Measurements from ENCODE around the gene DMAC2.
"Not testable (repeated sequence)": the region's sequence is repeated elsewhere in the genome, so short reads cannot be mapped to it uniquely, and the experiment has no call there.

DMAC2 gene

DNA sequence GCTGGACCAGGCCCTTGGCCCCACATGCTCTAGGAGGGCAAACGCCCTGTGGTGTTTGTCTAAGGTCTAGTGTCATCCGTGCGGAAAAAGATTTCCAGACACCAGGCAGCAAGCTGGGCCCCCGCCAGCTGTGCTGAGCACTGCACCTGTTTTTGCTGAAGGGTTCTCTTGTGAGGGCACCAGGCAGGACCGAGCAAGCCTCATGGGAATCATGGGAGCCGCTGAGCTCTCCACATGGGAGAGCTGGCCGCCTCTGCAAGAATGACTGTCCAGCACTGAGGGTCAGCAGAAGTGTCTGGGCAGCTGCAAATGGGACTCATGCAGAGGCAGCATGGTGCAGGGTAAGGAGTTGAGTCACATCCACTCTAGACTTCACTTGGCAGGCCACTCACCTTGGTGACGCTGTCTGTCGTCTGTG is 24.5 kb downstream of the DMAC2 start:
- H3K27me3 ChIP-seq (ENCODE audit: control insufficient read depth in 1 of 2, insufficient read depth in 2 of 2, low read length in 2 of 2) = no peaks in the 10 kb centered on the region
- H3K9me3 ChIP-seq (ENCODE audit: low read length) = no peaks in the 10 kb centered on the region
- peaks cover 2% of the 10 kb centered on the region for H3K4me1 ChIP-seq (ENCODE audit: insufficient read depth, low read length)
- H3K9ac ChIP-seq (ENCODE audit: low read length) = no peak overlapping the region
- H3K36me3 ChIP-seq (ENCODE audit: insufficient read depth, low read length) = peaks cover 77% of the 10 kb centered on the region
- H3K4me3 ChIP-seq (ENCODE audit: low read depth in 1 of 2, low read length in 2 of 2) = no peak overlapping the region
- no peak overlapping the region for H3K27ac ChIP-seq (ENCODE audit: low read depth, low read length)

DNA sequence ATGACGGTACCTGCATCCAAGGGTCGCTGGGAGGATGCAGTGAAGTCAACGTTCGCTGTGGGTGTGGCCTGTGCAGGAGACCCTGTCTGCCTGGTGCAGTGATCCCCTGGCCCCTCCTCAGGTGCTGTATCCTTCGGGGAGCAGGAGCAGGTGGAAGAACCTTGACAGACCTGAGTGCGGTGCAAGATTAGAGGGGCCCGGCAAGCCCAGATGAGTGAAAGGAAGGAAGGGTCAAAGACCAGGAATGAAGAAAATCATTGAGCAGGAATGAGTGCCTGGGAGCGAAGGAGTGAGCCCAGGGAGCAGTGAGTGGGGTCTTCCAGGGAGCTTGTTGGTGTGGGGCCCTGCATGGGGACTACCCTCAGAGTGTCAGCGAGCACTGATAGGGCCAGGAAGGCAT is 25.3 kb downstream of the DMAC2 start:
- H3K36me3 ChIP-seq (ENCODE audit: insufficient read depth, low read length) = peaks cover 70% of the 10 kb centered on the region
- H3K27ac ChIP-seq (ENCODE audit: low read depth, low read length) = no peak overlapping the region

DNA sequence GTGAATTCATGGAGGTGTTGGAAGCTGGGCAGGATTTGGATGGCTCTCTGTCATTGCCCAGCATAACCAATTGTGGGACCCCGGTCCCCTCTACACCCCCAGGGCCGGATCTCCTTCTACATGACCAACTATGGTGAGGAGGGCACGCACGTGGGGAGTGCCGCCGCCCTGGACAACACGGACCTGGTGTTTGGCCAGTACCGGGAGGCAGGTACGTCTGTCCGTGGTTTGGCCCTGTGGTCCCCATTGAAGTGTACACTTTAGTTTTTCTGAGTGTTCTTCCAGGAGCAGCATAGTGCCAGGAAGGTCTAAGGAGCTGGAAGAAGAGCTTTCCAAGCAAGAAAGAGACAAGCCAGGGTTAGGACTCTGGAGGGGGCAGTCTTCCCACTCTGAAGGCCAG is 25.8 kb downstream of the DMAC2 start:
- Histone ChIP-seq H3K9me3 (ENCODE audit: low read length) (no peaks in the 10 kb centered on the region), H3K27ac (ENCODE audit: low read depth, low read length) (no peak overlapping the region), H3K36me3 (ENCODE audit: insufficient read depth, low read length) (peaks cover 67% of the 10 kb centered on the region), H3K9ac (ENCODE audit: low read length) (no peak overlapping the region), H3K27me3 (ENCODE audit: control insufficient read depth in 1 of 2, insufficient read depth in 2 of 2, low read length in 2 of 2) (no peaks in the 10 kb centered on the region), H3K4me1 (ENCODE audit: insufficient read depth, low read length) (peaks cover 6% of the 10 kb centered on the region), H3K4me3 (ENCODE audit: low read depth in 1 of 2, low read length in 2 of 2) (no peak overlapping the region)

More for the DNA sequence above, 25.3 kb downstream of the DMAC2 start:
- peaks cover 6% of the 10 kb centered on the region for H3K4me1 ChIP-seq (ENCODE audit: insufficient read depth, low read length)
- H3K9me3 ChIP-seq (ENCODE audit: low read length) = no peaks in the 10 kb centered on the region
- no peak overlapping the region for H3K9ac ChIP-seq (ENCODE audit: low read length)
- H3K27me3 ChIP-seq (ENCODE audit: control insufficient read depth in 1 of 2, insufficient read depth in 2 of 2, low read length in 2 of 2) = no peaks in the 10 kb centered on the region
- no peak overlapping the region for H3K4me3 ChIP-seq (ENCODE audit: low read depth in 1 of 2, low read length in 2 of 2)

DNA sequence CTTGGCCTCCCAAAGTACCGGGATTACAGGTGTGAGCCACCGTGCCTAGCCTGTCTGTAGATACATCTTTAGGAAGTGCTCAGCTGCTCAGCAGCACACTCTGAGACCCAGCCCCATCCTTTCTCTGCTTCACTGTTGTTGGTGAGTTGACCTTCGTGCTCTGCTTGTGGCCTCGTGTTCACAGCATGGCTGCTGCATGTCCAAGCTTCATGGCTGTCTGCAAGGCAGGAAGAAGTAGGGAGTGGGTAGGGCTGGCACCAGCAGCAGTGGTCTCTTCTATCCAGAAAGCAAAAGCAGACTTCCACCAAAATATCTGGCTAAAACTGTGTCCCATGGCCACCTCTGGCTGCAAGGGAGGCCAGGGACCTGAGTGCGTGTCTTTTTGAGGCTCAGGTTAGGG is 26.8 kb downstream of the DMAC2 start:
- H3K27ac ChIP-seq (ENCODE audit: low read depth, low read length) = no peak overlapping the region
- no peaks in the 10 kb centered on the region for H3K27me3 ChIP-seq (ENCODE audit: control insufficient read depth in 1 of 2, insufficient read depth in 2 of 2, low read length in 2 of 2)
- H3K36me3 ChIP-seq (ENCODE audit: insufficient read depth, low read length) = peaks cover 61% of the 10 kb centered on the region
- H3K4me3 ChIP-seq (ENCODE audit: low read depth in 1 of 2, low read length in 2 of 2) = no peak overlapping the region
- peaks cover 6% of the 10 kb centered on the region for H3K4me1 ChIP-seq (ENCODE audit: insufficient read depth, low read length)
- H3K9me3 ChIP-seq (ENCODE audit: low read length) = no peaks in the 10 kb centered on the region
- H3K9ac ChIP-seq (ENCODE audit: low read length) = no peak overlapping the region

DNA sequence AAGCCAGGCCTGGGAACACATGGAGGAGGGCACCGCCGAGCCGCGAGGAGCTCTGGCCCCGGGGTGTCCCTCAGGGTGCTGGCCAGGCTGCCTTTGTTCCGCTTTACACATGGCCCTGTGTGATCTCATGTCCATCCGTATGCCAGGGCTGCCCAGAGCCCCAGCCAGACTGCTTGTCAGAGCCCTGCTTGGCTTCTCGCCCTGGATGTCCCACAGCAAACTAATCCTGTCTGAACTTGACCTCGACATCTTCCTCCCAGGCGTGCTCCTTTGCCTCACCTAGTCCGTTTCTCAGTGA is 27.8 kb downstream of the DMAC2 start:
- Histone ChIP-seq H3K4me1 (ENCODE audit: insufficient read depth, low read length) (peaks cover 6% of the 10 kb centered on the region), H3K4me3 (ENCODE audit: low read depth in 1 of 2, low read length in 2 of 2) (no peak overlapping the region), H3K27ac (ENCODE audit: low read depth, low read length) (no peak overlapping the region), H3K36me3 (ENCODE audit: insufficient read depth, low read length) (peaks cover 55% of the 10 kb centered on the region), H3K9ac (ENCODE audit: low read length) (no peak overlapping the region), H3K9me3 (ENCODE audit: low read length) (no peaks in the 10 kb centered on the region), H3K27me3 (ENCODE audit: control insufficient read depth in 1 of 2, insufficient read depth in 2 of 2, low read length in 2 of 2) (no peaks in the 10 kb centered on the region)

DNA sequence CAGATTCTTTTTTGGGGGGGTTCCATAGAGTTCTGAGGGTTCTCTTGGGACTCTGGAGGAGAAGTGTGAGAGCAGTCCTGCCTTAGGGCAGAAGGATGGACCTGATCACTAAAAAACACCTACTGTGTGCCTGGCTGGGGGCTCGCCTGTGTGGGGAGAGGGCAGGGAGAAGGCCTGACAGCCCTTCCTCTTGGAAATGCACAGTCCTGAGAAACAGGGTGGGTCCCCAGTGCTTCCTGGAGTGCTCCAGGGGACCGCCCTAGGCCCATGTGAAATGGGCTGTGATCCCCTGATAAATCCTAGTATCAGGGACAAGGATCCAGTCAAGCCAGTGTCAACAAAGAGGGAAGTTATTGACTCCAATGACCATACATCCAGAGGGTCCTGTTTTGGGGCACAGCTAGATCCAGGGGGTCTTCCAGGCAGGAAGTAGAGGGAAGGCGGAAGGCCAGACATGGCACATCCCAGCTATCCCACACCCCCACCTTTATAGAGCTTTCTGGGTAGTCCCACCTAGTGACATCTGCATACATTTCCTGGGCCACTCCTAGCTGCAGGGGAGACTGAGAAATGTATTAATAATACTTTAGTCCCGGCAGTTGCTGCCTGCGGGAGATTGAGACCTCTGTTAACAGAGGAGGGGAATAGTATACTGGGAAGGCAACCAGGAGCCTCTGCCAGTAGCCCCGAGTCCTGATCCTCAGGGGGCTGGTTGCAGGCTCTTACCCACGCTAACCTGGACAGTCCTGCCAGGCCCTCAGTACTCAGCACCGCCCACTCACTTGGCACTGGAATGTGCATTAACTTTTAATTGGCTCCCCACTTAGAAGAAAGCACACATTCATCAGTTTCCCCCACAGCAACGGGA is 28.4 kb downstream of the DMAC2 start:
- H3K4me1 ChIP-seq (ENCODE audit: insufficient read depth, low read length) = peaks cover 6% of the 10 kb centered on the region
- peaks cover 49% of the 10 kb centered on the region for H3K36me3 ChIP-seq (ENCODE audit: insufficient read depth, low read length)

DNA sequence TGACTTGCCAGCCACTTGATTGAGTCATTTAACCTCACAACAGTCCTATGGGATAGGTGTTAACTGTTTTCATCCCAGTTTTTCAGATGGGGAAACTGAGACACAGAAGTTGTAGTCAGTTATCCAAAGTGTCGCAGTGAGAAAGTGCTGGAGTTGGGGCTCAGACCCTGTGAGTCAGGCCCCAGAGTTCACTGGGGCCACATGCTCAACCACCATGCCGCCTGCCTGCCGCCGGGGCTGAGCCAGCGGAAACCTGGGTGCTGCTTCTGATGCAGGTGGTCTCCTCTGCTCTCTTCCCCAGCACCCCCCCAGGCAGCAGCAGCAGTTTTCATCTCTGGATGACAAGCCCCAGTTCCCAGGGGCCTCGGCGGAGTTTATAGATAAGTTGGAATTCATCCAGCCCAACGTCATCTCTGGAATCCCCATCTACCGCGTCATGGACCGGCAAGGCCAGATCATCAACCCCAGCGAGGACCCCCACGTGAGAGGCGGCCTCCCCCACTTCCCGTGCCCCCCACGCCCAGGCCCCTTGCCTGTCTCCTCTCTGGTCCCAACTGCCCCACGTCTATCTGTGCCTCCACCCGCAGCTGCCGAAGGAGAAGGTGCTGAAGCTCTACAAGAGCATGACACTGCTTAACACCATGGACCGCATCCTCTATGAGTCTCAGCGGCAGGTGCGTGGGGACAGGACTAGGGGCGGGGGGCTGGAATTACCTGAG is 29.2 kb downstream of the DMAC2 start:
- no peak overlapping the region for H3K9ac ChIP-seq (ENCODE audit: low read length)
- no peaks in the 10 kb centered on the region for H3K27me3 ChIP-seq (ENCODE audit: control insufficient read depth in 1 of 2, insufficient read depth in 2 of 2, low read length in 2 of 2)
- H3K36me3 ChIP-seq (ENCODE audit: insufficient read depth, low read length) = peaks cover 45% of the 10 kb centered on the region
- no peak overlapping the region for H3K27ac ChIP-seq (ENCODE audit: low read depth, low read length)
- H3K9me3 ChIP-seq (ENCODE audit: low read length) = no peaks in the 10 kb centered on the region
- H3K4me3 ChIP-seq (ENCODE audit: low read depth in 1 of 2, low read length in 2 of 2) = no peak overlapping the region
- H3K4me1 ChIP-seq (ENCODE audit: insufficient read depth, low read length) = peaks cover 6% of the 10 kb centered on the region

More for the DNA sequence above, 28.4 kb downstream of the DMAC2 start:
- no peak overlapping the region for H3K27ac ChIP-seq (ENCODE audit: low read depth, low read length)
- H3K27me3 ChIP-seq (ENCODE audit: control insufficient read depth in 1 of 2, insufficient read depth in 2 of 2, low read length in 2 of 2) = no peaks in the 10 kb centered on the region
- no peaks in the 10 kb centered on the region for H3K9me3 ChIP-seq (ENCODE audit: low read length)
- H3K4me3 ChIP-seq (ENCODE audit: low read depth in 1 of 2, low read length in 2 of 2) = no peak overlapping the region
- no peak overlapping the region for H3K9ac ChIP-seq (ENCODE audit: low read length)

DNA sequence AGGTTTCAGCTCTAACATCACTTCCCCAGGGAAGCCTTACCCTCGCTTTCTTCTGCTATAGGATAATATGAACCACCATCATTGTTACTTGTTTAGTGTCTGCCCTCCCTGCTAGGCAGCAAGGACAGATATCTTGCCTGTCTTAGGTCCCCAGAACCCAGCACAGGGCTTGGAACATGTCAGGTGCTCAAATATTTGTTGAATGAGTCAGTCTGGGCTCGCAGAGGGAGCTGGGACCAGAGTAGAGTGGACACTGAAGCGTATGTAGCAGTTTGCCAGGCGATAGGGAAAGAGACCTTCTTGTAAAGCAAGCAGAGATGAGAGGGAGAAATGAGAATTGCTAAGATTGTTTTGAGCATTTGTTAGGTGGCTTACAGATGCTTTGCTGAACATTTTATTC is 30.4 kb downstream of the DMAC2 start:
- peaks cover 6% of the 10 kb centered on the region for H3K4me1 ChIP-seq (ENCODE audit: insufficient read depth, low read length)
- no peak overlapping the region for H3K27ac ChIP-seq (ENCODE audit: low read depth, low read length)

DNA sequence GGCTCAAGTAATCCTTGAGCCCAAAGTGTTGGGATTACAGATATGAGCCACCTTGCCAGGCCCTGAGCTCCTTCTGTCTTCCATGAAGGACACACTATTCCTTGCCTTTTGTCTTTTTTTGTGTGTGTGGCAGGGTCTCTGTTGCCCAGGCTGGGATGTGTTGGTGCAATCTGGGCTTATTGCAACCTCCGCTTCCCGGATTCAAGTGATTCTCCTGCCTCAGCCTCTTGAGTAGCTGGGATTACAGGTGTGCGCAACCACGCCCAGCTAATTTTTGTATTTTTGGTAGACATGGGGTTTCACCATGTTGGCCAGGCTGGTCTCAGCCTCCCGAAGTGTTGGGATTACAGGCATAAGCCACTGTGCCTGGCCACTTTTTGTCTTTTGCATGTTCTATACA is 30.9 kb downstream of the DMAC2 start:
- peaks cover 28% of the 10 kb centered on the region for H3K36me3 ChIP-seq (ENCODE audit: insufficient read depth, low read length)
- H3K4me1 ChIP-seq (ENCODE audit: insufficient read depth, low read length); H3K27ac ChIP-seq (ENCODE audit: low read depth, low read length); H3K9me3 ChIP-seq (ENCODE audit: low read length); H3K4me3 ChIP-seq (ENCODE audit: low read depth in 1 of 2, low read length in 2 of 2); H3K9ac ChIP-seq (ENCODE audit: low read length); H3K27me3 ChIP-seq (ENCODE audit: control insufficient read depth in 1 of 2, insufficient read depth in 2 of 2, low read length in 2 of 2): not testable (repeated sequence)

More for the DNA sequence above, 30.4 kb downstream of the DMAC2 start:
- H3K27me3 ChIP-seq (ENCODE audit: control insufficient read depth in 1 of 2, insufficient read depth in 2 of 2, low read length in 2 of 2) = no peaks in the 10 kb centered on the region
- H3K36me3 ChIP-seq (ENCODE audit: insufficient read depth, low read length) = peaks cover 32% of the 10 kb centered on the region
- H3K4me3 ChIP-seq (ENCODE audit: low read depth in 1 of 2, low read length in 2 of 2) = no peak overlapping the region
- H3K9me3 ChIP-seq (ENCODE audit: low read length) = no peaks in the 10 kb centered on the region
- H3K9ac ChIP-seq (ENCODE audit: low read length) = no peak overlapping the region

DNA sequence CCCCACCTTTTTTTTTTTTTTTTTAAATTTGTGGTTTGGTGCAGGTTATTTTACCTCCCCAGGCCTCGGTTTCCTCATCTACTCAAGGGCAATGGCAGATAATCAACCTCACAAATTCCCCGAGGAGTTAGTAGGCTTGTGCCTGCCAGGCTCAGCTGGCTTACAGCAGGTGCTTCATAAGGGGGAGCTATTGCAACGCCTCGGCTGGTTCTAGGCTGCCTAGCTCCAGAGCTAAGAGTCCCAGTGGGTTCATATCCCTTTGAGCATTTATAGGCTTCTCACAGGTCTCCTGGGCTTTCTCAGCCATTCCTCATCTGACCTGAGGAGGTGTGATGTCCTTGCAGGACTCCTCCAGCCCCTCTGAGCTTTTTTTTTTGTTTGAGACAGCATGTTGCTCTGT is 31.5 kb downstream of the DMAC2 start:
- Histone ChIP-seq H3K9ac (ENCODE audit: low read length) (no peak overlapping the region), H3K4me1 (ENCODE audit: insufficient read depth, low read length) (peaks cover 6% of the 10 kb centered on the region), H3K27me3 (ENCODE audit: control insufficient read depth in 1 of 2, insufficient read depth in 2 of 2, low read length in 2 of 2) (no peaks in the 10 kb centered on the region), H3K27ac (ENCODE audit: low read depth, low read length) (no peak overlapping the region), H3K4me3 (ENCODE audit: low read depth in 1 of 2, low read length in 2 of 2) (no peak overlapping the region), H3K9me3 (ENCODE audit: low read length) (no peaks in the 10 kb centered on the region), H3K36me3 (ENCODE audit: insufficient read depth, low read length) (peaks cover 22% of the 10 kb centered on the region)

DNA sequence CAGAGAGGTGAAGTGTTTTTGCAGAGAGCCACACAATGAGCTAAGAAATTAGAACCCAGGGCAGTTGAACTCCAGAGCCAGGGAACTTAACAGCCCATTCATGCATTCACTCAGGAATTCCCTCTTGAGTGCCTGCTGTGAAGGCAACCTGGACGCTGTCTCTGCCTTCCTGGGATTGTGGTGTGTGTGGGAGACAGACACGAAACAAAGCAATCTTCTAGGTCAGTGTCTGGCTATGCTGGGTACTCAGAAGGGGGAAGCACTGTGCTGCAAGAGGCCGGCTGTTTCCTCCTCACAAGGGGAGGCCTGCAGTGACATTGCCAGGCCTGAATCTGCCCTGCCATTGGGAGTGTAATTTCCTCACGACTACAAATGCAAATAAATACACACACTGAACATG is 32.4 kb downstream of the DMAC2 start:
- Histone ChIP-seq H3K9ac (ENCODE audit: low read length) (no peak overlapping the region), H3K4me1 (ENCODE audit: insufficient read depth, low read length) (peaks cover 6% of the 10 kb centered on the region)

More for the DNA sequence above, 32.4 kb downstream of the DMAC2 start:
- H3K9me3 ChIP-seq (ENCODE audit: low read length) = no peaks in the 10 kb centered on the region
- no peak overlapping the region for H3K27ac ChIP-seq (ENCODE audit: low read depth, low read length)
- H3K36me3 ChIP-seq (ENCODE audit: insufficient read depth, low read length) = peaks cover 16% of the 10 kb centered on the region
- no peak overlapping the region for H3K4me3 ChIP-seq (ENCODE audit: low read depth in 1 of 2, low read length in 2 of 2)
- H3K27me3 ChIP-seq (ENCODE audit: control insufficient read depth in 1 of 2, insufficient read depth in 2 of 2, low read length in 2 of 2) = no peaks in the 10 kb centered on the region
